Endothelial cell of umbilical vein (primary cell): Measurements from ENCODE around the gene TMEM217. TPM values are rescaled to one million over a fixed set of nuclear protein-coding genes. Genes with fewer than 3 reads are reported as not detected.
"Not testable (repeated sequence)": the region's sequence is repeated elsewhere in the genome, so short reads cannot be mapped to it uniquely, and the experiment has no call there.

ENCODE experiments used
- BruUV-seq: library from RNA; stranded (reverse); fragments of 400-500 nt; replicated peaks from 2 replicates; lab custom pipeline; 2021; lab: Mats Ljungman, UMichigan
- CTCF ChIA-PET: fragments of 300-600, 350-600 bp; sonication (Branson Sonifier 250); formaldehyde crosslinking; loops from one replicate; lab custom pipeline; 2021; ENCODE audit warnings: antibody characterized with exemption, inconsistent platforms; lab: Charles Lee
- POLR2A ChIA-PET: fragments of 300-600, 350-600 bp; sonication (Branson Sonifier 250); formaldehyde crosslinking; loops from one replicate; lab custom pipeline; 2021; ENCODE audit warnings: antibody characterized with exemption, inconsistent platforms; lab: Charles Lee
- DNase-seq: peaks from one replicate; pipeline ENCODE4 v3.0.0-alpha.2; 2011; ENCODE audit warnings: low read depth, low spot score
- FAIRE-seq: peaks from 2 replicates; lab custom pipeline; 2011; peaks lifted over from hg19 to GRCh38; lab: Jason Lieb, UNC
- H2AFZ ChIP-seq: 2 replicates; pipeline ENCODE4 v1.6.0; 2012; ENCODE audit warnings: low read depth, low read length, control low read depth, inconsistent platforms
- H3K27ac ChIP-seq: 2 replicates; pipeline ENCODE4 v1.5.1; 2011; ENCODE audit warnings: low read depth, mild to moderate bottlenecking, control low read depth, low read length, moderate library complexity; ENCODE audit not compliant: insufficient read depth
- H3K27me3 ChIP-seq, 2 experiments: 2 replicates each; pipeline versions ENCODE4 v1.6.0 to v1.6.1; 2011; ENCODE audit warnings: low read length in 2 of 2, mixed read lengths in 1 of 2; ENCODE audit not compliant: control insufficient read depth in 2 of 2, insufficient read depth in 2 of 2
- H3K36me3 ChIP-seq, 2 experiments: 2 replicates in 1 of 2; 3 replicates in 1 of 2; pipeline ENCODE4 v1.5.1; 2011; ENCODE audit warnings: low read length in 2 of 2, mild to moderate bottlenecking in 1 of 2, moderate library complexity in 1 of 2; ENCODE audit not compliant: control insufficient read depth in 2 of 2, insufficient read depth in 2 of 2; ENCODE audit errors: extremely low read depth in 1 of 2
- H3K4me1 ChIP-seq: 3 replicates; pipeline ENCODE4 v1.5.1; 2011; ENCODE audit warnings: mild to moderate bottlenecking, low read length; ENCODE audit not compliant: control insufficient read depth, insufficient read depth; ENCODE audit errors: extremely low read depth
- H3K4me2 ChIP-seq: 2 replicates; pipeline ENCODE4 v1.6.1; 2011; ENCODE audit warnings: low read length, control low read depth, mixed read lengths; ENCODE audit not compliant: insufficient read depth
- H3K4me3 ChIP-seq, 3 experiments: fragments of 200-600 bp in 1 of 3; sonication (generic), shearing (Covaris generic) in 1 of 3; replicated peaks in 1 of 3; 2 replicates each; pipeline ENCODE4 v1.5.1; 2011 to 2016; ENCODE audit warnings: control low read depth in 3 of 3, low read length in 3 of 3, mild to moderate bottlenecking in 2 of 3, inconsistent platforms in 1 of 3, low read depth in 1 of 3, moderate library complexity in 1 of 3; ENCODE audit not compliant: insufficient read depth in 1 of 3
- H3K79me2 ChIP-seq: 2 replicates; pipeline ENCODE4 v1.6.0; 2012; ENCODE audit warnings: low read length, inconsistent platforms; ENCODE audit not compliant: control insufficient read depth, insufficient read depth
- H3K9ac ChIP-seq: replicated peaks from 2 replicates; pipeline ENCODE3; 2011; ENCODE audit warnings: low read length, control low read depth; ENCODE audit not compliant: insufficient read depth; ENCODE audit errors: extremely low read depth
- H3K9me1 ChIP-seq: replicated peaks from 3 replicates; pipeline ENCODE4 v1.6.0; 2011; ENCODE audit warnings: mild to moderate bottlenecking, low read length; ENCODE audit not compliant: control insufficient read depth, insufficient read depth; ENCODE audit errors: extremely low read depth
- H3K9me3 ChIP-seq: replicated peaks from 2 replicates; pipeline ENCODE4 v1.5.1; 2012; ENCODE audit warnings: low read length, inconsistent platforms; ENCODE audit not compliant: control insufficient read depth, insufficient read depth
- H4K20me1 ChIP-seq: replicated peaks from 2 replicates; pipeline ENCODE3; 2011; ENCODE audit warnings: mild to moderate bottlenecking, low read length; ENCODE audit not compliant: control insufficient read depth, insufficient read depth; ENCODE audit errors: extremely low read depth
- CTCF ChIP-seq, 2 donors: IDR thresholded peaks; 1 replicate in 1 of 2; 2 replicates in 1 of 2; pipeline ENCODE4 v1.5.1; 2011; ENCODE audit warnings: low read length in 2 of 2, mild to moderate bottlenecking in 2 of 2, moderate library complexity in 2 of 2, control low read depth in 1 of 2, inconsistent platforms in 1 of 2, low read depth in 1 of 2; ENCODE audit not compliant: insufficient read depth in 1 of 2; ENCODE audit errors: extremely low read depth in 1 of 2
- EZH2 ChIP-seq: IDR thresholded peaks from 2 replicates; pipeline ENCODE4 v1.6.1; 2012; ENCODE audit warnings: borderline replicate concordance, low read depth, mild to moderate bottlenecking, moderate library complexity, low read length, inconsistent platforms; ENCODE audit not compliant: severe bottlenecking
- FOS ChIP-seq: IDR thresholded peaks from 2 replicates; pipeline ENCODE4 v1.6.1; 2011; ENCODE audit warnings: mild to moderate bottlenecking, low read length, moderate library complexity, borderline replicate concordance; ENCODE audit not compliant: insufficient read depth
- GATA2 ChIP-seq: IDR thresholded peaks from 2 replicates; pipeline ENCODE4 v1.7.0; 2011; ENCODE audit warnings: low read depth, mild to moderate bottlenecking, moderate library complexity, mixed read lengths, low read length; ENCODE audit not compliant: insufficient read length, insufficient read depth
- JUN ChIP-seq: IDR thresholded peaks from 2 replicates; pipeline ENCODE4 v1.6.1; 2011; ENCODE audit warnings: borderline replicate concordance, low read depth; ENCODE audit not compliant: insufficient read length, insufficient read depth
- MAX ChIP-seq: IDR thresholded peaks from 2 replicates; pipeline ENCODE4 v1.6.1; 2011; ENCODE audit not compliant: insufficient read depth, insufficient read length
- MYC ChIP-seq: IDR thresholded peaks from one replicate; pipeline ENCODE4 v1.6.1; 2011; ENCODE audit warnings: mild to moderate bottlenecking, low read depth, low read length
- POLR2A ChIP-seq: IDR thresholded peaks from 2 replicates; pipeline ENCODE4 v1.6.1; 2012; ENCODE audit warnings: low read depth, mild to moderate bottlenecking, control low read depth, low read length
- POLR2AphosphoS5 ChIP-seq: IDR thresholded peaks from 2 replicates; pipeline ENCODE4 v1.6.1; 2012; ENCODE audit warnings: low read depth, mild to moderate bottlenecking, control low read depth, low read length, moderate library complexity; ENCODE audit not compliant: insufficient read depth
- dilution Hi-C: fragments of 300-500 bp; cut with MboI; formaldehyde crosslinking; loops from one replicate; pipeline ENCODE4 v1.15.0; 2019; ENCODE audit warnings: low sequenced_read_pairs; ENCODE audit not compliant: extremely low pct_ligation_motif_present
- intact Hi-C: fragments of 100-400 bp; cut with micrococcal nuclease; formaldehyde crosslinking; loops from one replicate; pipeline ENCODE4 v1.10.0; 2022
- polyA plus RNA-seq, 4 experiments: library from polyadenylated mRNA; depleted of rRNA in 3 of 4; stranded (reverse) in 3 of 4; unstranded in 1 of 4; fragments of >200 nt; gene quantifications; 2 replicates each; pipeline versions ENCODE4 v1.2.1 to v1.2.3, GENCODE V29; 2011 to 2012; ENCODE audit warnings: missing spikeins in 1 of 4
- total RNA-seq: library from RNA; stranded (reverse); gene quantifications from 2 replicates; pipeline ENCODE4 v1.2.3, GENCODE V29; 2021

Gene TMEM217
- total and polyA plus RNA-seq, 2 donors (not counting 3 experiments of a cell fraction or from before 2014, with no cell fraction given) = 6.8 to 15.8 TPM

GRCh38 chr6:37200085-37200484 lies 57.9 kb downstream of the TMEM217 start:
- no peak for DNase-seq
- Histone ChIP-seq H3K4me3 (no peak overlapping the region), H3K36me3 (no peaks in the 10 kb centered on the region), H3K27me3 (peaks cover 27 to 37% of the 10 kb centered on the region in 2 experiments), H3K4me2 (no peak overlapping the region), H3K9ac (no peak overlapping the region), H3K27ac (no peak overlapping the region), H3K79me2 (no peaks in the 10 kb centered on the region), H4K20me1 (no peaks in the 10 kb centered on the region), H3K9me1 (no peaks in the 10 kb centered on the region), H3K4me1 (peaks cover 4% of the 10 kb centered on the region), H3K9me3 (no peaks in the 10 kb centered on the region), H2AFZ (no peak overlapping the region)
- ChIA-PET POLR2A (no interaction called here), CTCF (interaction anchor here (1.1 to 2.1 kb wide), 7 partner anchors 10 to 182 kb away, joined by 3 to 7 read pairs (median 5); no protein-coding TSS in a partner anchor)
- no TSS peak for BruUV-seq
- intact Hi-C loops = no loop called here
- dilution Hi-C loops = no loop called here
- no peak for FAIRE-seq
- no peak for TF ChIP-seq MYC
- TF ChIP-seq JUN = no peak
- TF ChIP-seq FOS = no peak
- no peak for TF ChIP-seq MAX
- no peak for TF ChIP-seq CTCF (IDR thresholded peaks at IDR 0.05; ENCODE audit: extremely low read depth in 1 of 2, insufficient read depth in 1 of 2, low read depth in 1 of 2, low read length in 2 of 2)
- TF ChIP-seq POLR2AphosphoS5 = no peak
- TF ChIP-seq EZH2 = no peak
- no peak for TF ChIP-seq GATA2
- no peak for TF ChIP-seq POLR2A

- H4K20me1 ChIP-seq, H3K36me3 ChIP-seq, POLR2A ChIA-PET, H2AFZ ChIP-seq, FAIRE-seq, H3K9me3 ChIP-seq, H3K4me2 ChIP-seq, H3K4me1 ChIP-seq, BruUV-seq, H3K79me2 ChIP-seq, H3K27ac ChIP-seq, H3K9ac ChIP-seq, H3K4me3 ChIP-seq, dilution Hi-C loops, intact Hi-C loops, DNase-seq, H3K9me1 ChIP-seq: not testable (repeated sequence)
- CTCF ChIA-PET = interaction anchor here (1.3 to 1.7 kb wide), 2 partner anchors 10 to 178 kb away, joined by 4 to 7 read pairs; no protein-coding TSS in a partner anchor
- peaks cover 14 to 25% of the 10 kb centered on the region in 2 experiments for H3K27me3 ChIP-seq
These were observed 61.5 kb downstream of the TMEM217 start for GRCh38 chr6:37196451-37196850.
